MCF 10A (cell line): Measurements from ENCODE around the gene SCUBE3. TPM values are rescaled to one million over a fixed set of nuclear protein-coding genes. Genes with fewer than 3 reads are reported as not detected.

Experiments used
- BruUV-seq: library from RNA; stranded (reverse); fragments of 400-500 nt; replicated peaks from 2 replicates; lab custom pipeline; 2021; lab: Mats Ljungman, UMichigan
- CTCF ChIA-PET: fragments of 300-600 bp; sonication (Branson Sonifier 250); formaldehyde crosslinking; extraction: SDS; loops from one replicate; lab custom pipeline; 2021; ENCODE audit warnings: antibody characterized with exemption, inconsistent platforms; lab: Yijun Ruan, JAX
- POLR2A ChIA-PET: fragments of 300-600, 350-650 bp; sonication (Branson Sonifier 250); formaldehyde crosslinking; extraction: SDS; loops from one replicate; lab custom pipeline; 2020; ENCODE audit warnings: antibody characterized with exemption, inconsistent platforms; lab: Yijun Ruan, JAX
- DNase-seq: peaks from one replicate; pipeline ENCODE4 v3.0.0-alpha.2; 2018; ENCODE audit not compliant: unreplicated experiment
- H3K27ac Mint-ChIP-seq: one replicate; pipeline ENCODE4 v1.8.0; 2022; ENCODE audit warnings: mild to moderate bottlenecking, low read depth, mixed read lengths; ENCODE audit not compliant: unreplicated experiment
- H3K27me3 Mint-ChIP-seq: one replicate; pipeline ENCODE4 v1.8.0; 2022; ENCODE audit warnings: mixed read lengths; ENCODE audit not compliant: insufficient read depth, unreplicated experiment
- H3K36me3 Mint-ChIP-seq: one replicate; pipeline ENCODE4 v1.8.0; 2022; ENCODE audit warnings: mild to moderate bottlenecking, moderate library complexity, mixed read lengths; ENCODE audit not compliant: insufficient read depth, unreplicated experiment
- H3K4me1 Mint-ChIP-seq: one replicate; pipeline ENCODE4 v1.8.0; 2022; ENCODE audit warnings: mixed read lengths; ENCODE audit not compliant: insufficient read depth, unreplicated experiment
- H3K4me3 Mint-ChIP-seq: one replicate; pipeline ENCODE4 v1.8.0; 2022; ENCODE audit warnings: mild to moderate bottlenecking, moderate library complexity, mixed read lengths; ENCODE audit not compliant: unreplicated experiment
- H3K9me3 Mint-ChIP-seq: one replicate; pipeline ENCODE4 v1.8.0; 2022; ENCODE audit warnings: mixed read lengths; ENCODE audit not compliant: unreplicated experiment
- intact Hi-C: fragments of 100-400 bp; cut with micrococcal nuclease; formaldehyde crosslinking; loops from 2 replicates; pipeline ENCODE4 v1.14.1; 2022
- total RNA-seq: library from RNA; stranded (reverse); gene quantifications from 2 replicates; pipeline ENCODE4 v1.2.3, GENCODE V29; 2022
- TF ChIP-seq, protein P1 (sequence below): fragments of 200-600 bp; IDR thresholded peaks from one replicate; pipeline ENCODE4 v1.8.0; 2022; ENCODE audit warnings: antibody characterized with exemption, mild to moderate bottlenecking; ENCODE audit not compliant: unreplicated experiment

The SCUBE3 gene
- total RNA-seq, 1 experiment from 2014 or later, result not detected

DNA sequence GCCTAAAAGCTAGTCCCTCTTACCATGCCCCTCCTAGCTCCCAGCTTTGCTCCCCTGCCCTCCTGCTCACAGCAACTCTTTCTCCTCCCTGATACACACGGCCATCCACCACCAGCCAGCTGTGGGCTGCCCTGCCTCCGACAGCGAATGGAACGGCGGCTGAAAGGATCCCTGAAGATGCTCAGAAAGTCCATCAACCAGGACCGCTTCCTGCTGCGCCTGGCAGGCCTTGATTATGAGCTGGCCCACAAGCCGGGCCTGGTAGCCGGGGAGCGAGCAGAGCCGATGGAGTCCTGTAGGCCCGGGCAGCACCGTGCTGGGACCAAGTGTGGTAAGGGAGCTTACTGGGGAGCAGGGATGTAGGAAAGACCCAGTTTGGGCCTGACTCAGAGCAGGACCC is 29.1 kb downstream of the SCUBE3 start:
- Mint-ChIP-seq H3K4me1 (peaks cover 11% of the 10 kb centered on the region), H3K27me3 (no peaks in the 10 kb centered on the region), H3K4me3 (no peak overlapping the region), H3K36me3 (no peaks in the 10 kb centered on the region), H3K9me3 (no peaks in the 10 kb centered on the region), H3K27ac (no peak overlapping the region)
- intact Hi-C loops, result no loop called here
- TF ChIP-seq, protein P1, sequence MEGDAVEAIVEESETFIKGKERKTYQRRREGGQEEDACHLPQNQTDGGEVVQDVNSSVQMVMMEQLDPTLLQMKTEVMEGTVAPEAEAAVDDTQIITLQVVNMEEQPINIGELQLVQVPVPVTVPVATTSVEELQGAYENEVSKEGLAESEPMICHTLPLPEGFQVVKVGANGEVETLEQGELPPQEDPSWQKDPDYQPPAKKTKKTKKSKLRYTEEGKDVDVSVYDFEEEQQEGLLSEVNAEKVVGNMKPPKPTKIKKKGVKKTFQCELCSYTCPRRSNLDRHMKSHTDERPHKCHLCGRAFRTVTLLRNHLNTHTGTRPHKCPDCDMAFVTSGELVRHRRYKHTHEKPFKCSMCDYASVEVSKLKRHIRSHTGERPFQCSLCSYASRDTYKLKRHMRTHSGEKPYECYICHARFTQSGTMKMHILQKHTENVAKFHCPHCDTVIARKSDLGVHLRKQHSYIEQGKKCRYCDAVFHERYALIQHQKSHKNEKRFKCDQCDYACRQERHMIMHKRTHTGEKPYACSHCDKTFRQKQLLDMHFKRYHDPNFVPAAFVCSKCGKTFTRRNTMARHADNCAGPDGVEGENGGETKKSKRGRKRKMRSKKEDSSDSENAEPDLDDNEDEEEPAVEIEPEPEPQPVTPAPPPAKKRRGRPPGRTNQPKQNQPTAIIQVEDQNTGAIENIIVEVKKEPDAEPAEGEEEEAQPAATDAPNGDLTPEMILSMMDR, result no peak
- no peak for DNase-seq
- ChIA-PET CTCF (interaction anchor here (0.5 to 5.0 kb wide), 7 partner anchors 9 to 300 kb away, joined by 3 to 80 read pairs (median 4); no protein-coding TSS in a partner anchor), POLR2A (interaction anchor here (0.6 kb wide), 2 partner anchors 81 to 722 kb away, joined by 3 read pairs; no protein-coding TSS in a partner anchor)
- BruUV-seq, result no TSS peak

DNA sequence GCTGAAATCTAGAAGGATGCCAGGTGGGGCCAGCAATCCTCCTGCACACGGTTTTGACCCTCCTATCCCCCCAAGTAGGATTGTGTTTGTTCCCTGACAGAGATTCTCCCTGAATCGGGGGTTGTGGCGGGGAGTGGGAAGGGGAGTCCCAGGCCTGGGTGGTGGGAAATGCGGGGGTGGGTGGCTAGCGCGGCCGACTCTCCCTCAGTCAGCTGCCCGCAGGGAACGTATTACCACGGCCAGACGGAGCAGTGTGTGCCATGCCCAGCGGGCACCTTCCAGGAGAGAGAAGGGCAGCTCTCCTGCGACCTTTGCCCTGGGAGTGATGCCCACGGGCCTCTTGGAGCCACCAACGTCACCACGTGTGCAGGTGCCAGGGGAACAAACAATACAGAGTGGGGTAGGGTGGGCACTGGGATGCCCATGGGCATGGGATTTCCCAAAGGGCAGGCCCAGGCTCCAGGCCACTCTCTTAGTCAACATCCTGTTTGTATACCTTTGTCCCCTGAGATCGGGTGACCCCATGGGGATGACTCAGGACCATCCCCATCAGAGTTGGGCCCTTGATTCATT is 29.7 kb downstream of the SCUBE3 start:
- ChIA-PET CTCF (interaction anchor here (0.5 to 5.0 kb wide), 8 partner anchors 8 to 300 kb away, joined by 3 to 80 read pairs (median 4); no protein-coding TSS in a partner anchor), POLR2A (interaction anchor here (0.6 kb wide), 1 partner anchor 82 kb away, joined by 3 read pairs; no protein-coding TSS in a partner anchor)
- DNase-seq, result no peak
- Mint-ChIP-seq H3K27ac (no peak overlapping the region), H3K9me3 (no peaks in the 10 kb centered on the region), H3K36me3 (no peaks in the 10 kb centered on the region), H3K4me3 (no peak overlapping the region), H3K4me1 (peaks cover 11% of the 10 kb centered on the region), H3K27me3 (no peaks in the 10 kb centered on the region)
- TF ChIP-seq, protein P1, result no peak
- intact Hi-C loops, result no loop called here
- no TSS peak for BruUV-seq

DNA sequence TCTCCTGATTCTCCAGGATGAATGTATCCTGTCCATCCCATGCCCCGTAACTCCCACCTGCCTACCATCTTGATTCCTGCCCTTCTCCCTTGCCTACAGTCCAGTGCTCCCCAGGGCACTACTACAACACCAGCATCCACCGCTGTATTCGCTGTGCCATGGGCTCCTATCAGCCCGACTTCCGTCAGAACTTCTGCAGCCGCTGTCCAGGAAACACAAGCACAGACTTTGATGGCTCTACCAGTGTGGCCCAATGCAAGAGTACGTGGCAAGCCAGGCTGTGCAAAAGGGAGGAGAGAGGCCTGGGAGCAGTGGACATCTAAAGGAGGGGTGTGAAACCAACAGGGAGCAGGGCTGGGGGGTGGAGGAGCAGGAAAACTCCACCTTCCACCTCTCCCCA is 30.8 kb downstream of the SCUBE3 start:
- no peaks in the 10 kb centered on the region for H3K36me3 Mint-ChIP-seq
- H3K9me3 Mint-ChIP-seq, result no peaks in the 10 kb centered on the region
- ChIA-PET CTCF (interaction anchor here (0.7 to 1.0 kb wide), 2 partner anchors 17 to 99 kb away, joined by 3 to 4 read pairs; no protein-coding TSS in a partner anchor), POLR2A (interaction anchor here (1.1 kb wide), 1 partner anchor 11 kb away, joined by 5 read pairs; no protein-coding TSS in a partner anchor)
- no peak overlapping the region for H3K4me3 Mint-ChIP-seq
- peak overlapping the region; percentile 44 for H3K27ac Mint-ChIP-seq
- peaks cover 16% of the 10 kb centered on the region for H3K4me1 Mint-ChIP-seq
- no peak for DNase-seq
- TF ChIP-seq, protein P1, result no peak
- intact Hi-C loops, result no loop called here
- no peaks in the 10 kb centered on the region for H3K27me3 Mint-ChIP-seq
- no TSS peak for BruUV-seq

DNA sequence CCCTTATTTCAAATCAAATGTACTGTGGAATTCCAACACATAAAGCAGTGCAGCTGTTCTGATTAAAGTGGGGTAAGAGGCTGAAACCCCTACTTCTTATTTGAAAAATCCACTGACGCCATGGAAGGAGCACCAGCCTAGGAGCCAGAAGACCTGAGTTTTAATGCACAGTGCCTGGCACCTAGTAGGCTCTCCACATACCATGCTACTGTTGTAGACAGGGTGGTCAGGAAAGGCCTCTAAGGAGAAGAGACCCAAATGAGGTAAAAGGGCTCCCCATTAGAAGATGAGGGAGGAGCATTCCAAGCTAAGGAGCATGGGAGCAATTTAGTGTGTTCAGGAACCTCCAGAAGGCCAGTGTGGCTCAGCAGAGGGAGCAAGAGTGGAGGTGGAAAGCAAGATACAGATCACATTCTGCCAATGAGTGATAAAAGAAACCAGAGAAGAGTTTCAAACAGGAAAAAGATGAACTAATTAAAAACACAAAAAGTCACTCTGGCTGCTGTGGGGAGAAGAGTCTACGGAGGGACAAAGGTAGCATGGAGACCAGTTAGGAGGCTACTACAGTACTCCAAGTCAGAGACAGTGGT is 34.0 kb downstream of the SCUBE3 start:
- Mint-ChIP-seq H3K36me3 (peaks cover 7% of the 10 kb centered on the region), H3K27ac (no peak overlapping the region), H3K4me1 (peaks cover 5% of the 10 kb centered on the region), H3K9me3 (no peaks in the 10 kb centered on the region), H3K4me3 (no peak overlapping the region), H3K27me3 (no peaks in the 10 kb centered on the region)
- intact Hi-C loops, result no loop called here
- POLR2A ChIA-PET, result interaction anchor here (0.6 to 1.0 kb wide), 2 partner anchors 12 to 20 kb away, joined by 3 to 4 read pairs; partner anchors contain the start of gene ZNF76
- DNase-seq, result no peak
- TF ChIP-seq, protein P1, result no peak
- CTCF ChIA-PET, result no interaction called here
- BruUV-seq, result no TSS peak
